Measurements from ENCODE around the gene RAB44. TPM values are rescaled to one million over a fixed set of nuclear protein-coding genes. Genes with fewer than 3 reads are reported as not detected.

Gene RAB44
- total RNA-seq, 1 experiment from 2014 or later: not detected

GRCh38 chr6:36683145-36683655, 14.4 kb upstream of the RAB44 start:
- ChIA-PET POLR2A (ENCODE audit: unreplicated experiment) (interaction anchor here (0.5 to 0.6 kb wide), 3 partner anchors 55 to 957 kb away, joined by 3 to 9 read pairs (median 3); no protein-coding TSS in a partner anchor), CTCF (interaction anchor here (0.6 to 0.8 kb wide), 3 partner anchors 67 to 80 kb away, joined by 3 to 7 read pairs (median 4); no protein-coding TSS in a partner anchor)
- intact Hi-C loops (cut with micrococcal nuclease; ENCODE audit: unreplicated experiment): loop anchor here (2.0 to 5.0 kb wide), 2 partner anchors 42 to 241 kb away; partner anchors contain the start of genes KCTD20 and PXT1
- Histone ChIP-seq H3K9me3 (ENCODE audit: insufficient read depth, low read depth) (no peaks in the 10 kb centered on the region), H3K9me2 (ENCODE audit: insufficient read depth) (no peaks in the 10 kb centered on the region), H3K4me3 (no peak overlapping the region), H4K20me1 (ENCODE audit: insufficient read depth) (no peaks in the 10 kb centered on the region), H3K36me3 (ENCODE audit: low read depth) (no peaks in the 10 kb centered on the region), H3F3A (ENCODE audit: insufficient read depth, low read depth) (peaks cover 39% of the 10 kb centered on the region), H3K27ac (peak overlapping the region; percentile 81), H3K4me2 (peak overlapping the region; percentile 76), H3K4me1 (replicated peaks; ENCODE audit: insufficient read depth) (peaks cover 32% of the 10 kb centered on the region), H2AFZ (no peak overlapping the region), H3K27me3 (ENCODE audit: insufficient read depth, low read depth) (no peaks in the 10 kb centered on the region), H3K79me2 (ENCODE audit: low read depth) (0 out of 2 replicates have a peak, but pooled peaks cover 4% of the 10 kb centered on the region)
- no TSS peak for BruUV-seq (replicated peaks)
- DNase-seq: no peak
- TF ChIP-seq EZH2 (IDR thresholded peaks at IDR 0.05; ENCODE audit: low read depth) (no peak), CTCF (conservative IDR thresholded peaks at IDR 0.05) (no peak)

GRCh38 chr6:36683656-36684446, 13.8 kb upstream of the RAB44 start:
- H3K4me2 ChIP-seq: peak overlapping the region; percentile 76; the same call in 1 of the 2 replicates
- no peaks in the 10 kb centered on the region for H3K27me3 ChIP-seq (ENCODE audit: insufficient read depth, low read depth)
- H3K4me1 ChIP-seq (replicated peaks; ENCODE audit: insufficient read depth): peaks cover 31% of the 10 kb centered on the region
- ChIA-PET CTCF (interaction anchor here (0.8 kb wide), 1 partner anchor 69 kb away, joined by 7 read pairs; no protein-coding TSS in a partner anchor), POLR2A (ENCODE audit: unreplicated experiment) (interaction anchor here (0.5 to 0.6 kb wide), 3 partner anchors 56 to 958 kb away, joined by 3 to 9 read pairs (median 3); no protein-coding TSS in a partner anchor)
- intact Hi-C loops (cut with micrococcal nuclease; ENCODE audit: unreplicated experiment): loop anchor here (2.0 to 5.0 kb wide), 2 partner anchors 41 to 242 kb away; partner anchors contain the start of genes KCTD20 and PXT1
- H3F3A ChIP-seq (ENCODE audit: insufficient read depth, low read depth): peaks cover 36% of the 10 kb centered on the region
- peak overlapping the region; percentile 81 for H3K27ac ChIP-seq
- no peaks in the 10 kb centered on the region for H3K9me3 ChIP-seq (ENCODE audit: insufficient read depth, low read depth)
- H3K36me3 ChIP-seq (ENCODE audit: low read depth): no peaks in the 10 kb centered on the region
- H3K9me2 ChIP-seq (ENCODE audit: insufficient read depth): no peaks in the 10 kb centered on the region
- H4K20me1 ChIP-seq (ENCODE audit: insufficient read depth): no peaks in the 10 kb centered on the region
- no peak for DNase-seq
- H2AFZ ChIP-seq: no peak overlapping the region
- H3K79me2 ChIP-seq (ENCODE audit: low read depth): 0 out of 2 replicates have a peak, but pooled peaks cover 4% of the 10 kb centered on the region
- TF ChIP-seq EZH2 (IDR thresholded peaks at IDR 0.05; ENCODE audit: low read depth): no peak
- TF ChIP-seq CTCF (conservative IDR thresholded peaks at IDR 0.05): no peak
- H3K4me3 ChIP-seq: no peak overlapping the region
- BruUV-seq (replicated peaks): no TSS peak

GRCh38 chr6:36684447-36684812, 13.2 kb upstream of the RAB44 start:
- intact Hi-C loops (cut with micrococcal nuclease; ENCODE audit: unreplicated experiment): loop anchor here (5.0 kb wide), 1 partner anchor 242 kb away; the partner anchor contains the start of genes KCTD20 and PXT1
- CTCF ChIA-PET: no interaction called here
- H3K79me2 ChIP-seq (ENCODE audit: low read depth): 0 out of 2 replicates have a peak, but pooled peaks cover 4% of the 10 kb centered on the region

More at GRCh38 chr6:36684447-36684812, 13.2 kb upstream of the RAB44 start:
- Histone ChIP-seq H3K9me3 (ENCODE audit: insufficient read depth, low read depth) (no peaks in the 10 kb centered on the region), H2AFZ (no peak overlapping the region), H3K36me3 (ENCODE audit: low read depth) (no peaks in the 10 kb centered on the region), H3K27ac (no peak overlapping the region), H3K4me2 (no peak overlapping the region), H3K4me1 (replicated peaks; ENCODE audit: insufficient read depth) (peaks cover 31% of the 10 kb centered on the region), H3K4me3 (no peak overlapping the region), H3K9me2 (ENCODE audit: insufficient read depth) (no peaks in the 10 kb centered on the region), H3K27me3 (ENCODE audit: insufficient read depth, low read depth) (no peaks in the 10 kb centered on the region), H3F3A (ENCODE audit: insufficient read depth, low read depth) (peaks cover 30% of the 10 kb centered on the region), H4K20me1 (ENCODE audit: insufficient read depth) (no peaks in the 10 kb centered on the region)
- no TSS peak for BruUV-seq (replicated peaks)
- TF ChIP-seq CTCF (conservative IDR thresholded peaks at IDR 0.05): no peak
- no peak for TF ChIP-seq EZH2 (IDR thresholded peaks at IDR 0.05; ENCODE audit: low read depth)
- POLR2A ChIA-PET (ENCODE audit: unreplicated experiment): no interaction called here
- DNase-seq: no peak

Measured in PC-9 (cell line).